ENCODE data around the gene CLIP3. TPM values are rescaled to one million over a fixed set of nuclear protein-coding genes. Genes with fewer than 3 reads are reported as not detected.

The CLIP3 gene
- total and polyA plus RNA-seq, 2 of the 13 experiments (the other 11 are each of a cell fraction or from before 2014, with no cell fraction given): 0.15 to 1.2 TPM

DNA sequence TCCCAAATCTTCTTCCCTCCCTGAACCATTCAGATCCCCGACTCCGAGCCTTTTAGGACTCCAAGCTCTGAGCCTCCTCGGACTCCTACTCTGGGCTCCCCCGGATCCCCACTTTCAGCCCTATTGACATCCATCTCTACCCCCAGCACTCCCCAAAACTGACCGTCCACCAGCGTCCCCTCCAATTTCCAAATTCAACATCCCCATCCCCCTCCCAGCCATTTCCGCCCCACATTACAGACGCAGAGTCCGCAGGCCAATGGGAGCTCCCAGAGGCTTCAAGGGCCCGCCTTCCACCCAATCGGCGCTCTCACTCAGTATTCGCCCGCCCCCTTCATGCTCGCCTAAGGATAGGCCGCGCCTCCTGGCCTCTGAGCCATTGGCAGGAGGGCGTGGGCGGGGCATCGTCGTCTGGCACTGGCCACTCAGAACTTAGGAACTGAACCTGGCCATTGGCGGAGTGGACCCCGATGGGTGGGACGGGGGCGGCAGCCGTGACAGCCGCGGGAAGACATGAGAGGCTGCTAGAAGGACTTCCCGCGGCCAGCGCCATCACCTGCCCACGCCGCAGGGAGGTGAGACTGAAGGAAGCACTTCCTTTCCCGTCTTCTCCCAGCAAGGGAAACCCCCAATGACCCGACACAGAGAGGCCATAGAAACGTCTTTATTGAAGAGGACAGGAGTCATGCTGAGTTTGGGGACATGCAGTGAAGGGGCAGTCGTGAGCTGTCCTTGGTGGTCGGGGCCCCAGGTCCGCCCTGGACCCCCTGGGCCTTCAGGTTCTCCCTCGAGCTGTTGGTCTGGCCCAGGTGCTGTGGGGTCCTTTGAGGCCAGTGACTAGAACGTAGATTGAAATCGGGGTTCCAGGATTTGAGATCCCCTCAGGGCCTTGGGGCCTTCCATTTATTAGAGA, 18.4 kb downstream of the CLIP3 start, which contains the start of gene ALKBH6 (continued):
- TF ChIP-seq SRSF1 (optimal IDR thresholded peaks at IDR 0.05; ENCODE audit: low read depth, low read length) (peak; percentile 50), POLR2G (IDR thresholded peaks at IDR 0.05; ENCODE audit: low read depth, low read length) (peak; percentile 67; the same call in 1 of the 2 replicates), ASH2L (IDR thresholded peaks at IDR 0.05; ENCODE audit: insufficient read length, low read depth, low read length) (no peak), PRMT3 (CRISPR knock-in tag; IDR thresholded peaks at IDR 0.05; ENCODE audit: borderline replicate concordance, low read depth) (no peak), ZNF816 (CRISPR knock-in tag; IDR thresholded peaks at IDR 0.05; ENCODE audit: borderline replicate concordance) (no peak), MAF1 (CRISPR knock-in tag; IDR thresholded peaks at IDR 0.05; ENCODE audit: borderline replicate concordance) (no peak), HCFC1 (IDR thresholded peaks at IDR 0.05; ENCODE audit: low read depth, low read length) (no peak; the same call in 1 of the 2 replicates), HOXD1 (CRISPR knock-in tag; IDR thresholded peaks at IDR 0.05) (no peak), ZZZ3 (CRISPR knock-in tag; IDR thresholded peaks at IDR 0.05; ENCODE audit: borderline replicate concordance) (no peak), FOXK1 (CRISPR knock-in tag; IDR thresholded peaks at IDR 0.05; ENCODE audit: borderline replicate concordance, low read depth) (no peak), ZNF235 (CRISPR knock-in tag; IDR thresholded peaks at IDR 0.05; ENCODE audit: borderline replicate concordance) (no peak), ZNF24 (IDR thresholded peaks at IDR 0.05) (no peak), SRSF9 (IDR thresholded peaks at IDR 0.05; ENCODE audit: borderline replicate concordance, insufficient read depth, low read depth, low read length, poor library complexity, severe bottlenecking) (no peak), ZNF230 (CRISPR knock-in tag; IDR thresholded peaks at IDR 0.05) (no peak), ZNF234 (CRISPR knock-in tag; conservative IDR thresholded peaks at IDR 0.05) (no peak)
- TF ChIP-seq, protein P1, sequence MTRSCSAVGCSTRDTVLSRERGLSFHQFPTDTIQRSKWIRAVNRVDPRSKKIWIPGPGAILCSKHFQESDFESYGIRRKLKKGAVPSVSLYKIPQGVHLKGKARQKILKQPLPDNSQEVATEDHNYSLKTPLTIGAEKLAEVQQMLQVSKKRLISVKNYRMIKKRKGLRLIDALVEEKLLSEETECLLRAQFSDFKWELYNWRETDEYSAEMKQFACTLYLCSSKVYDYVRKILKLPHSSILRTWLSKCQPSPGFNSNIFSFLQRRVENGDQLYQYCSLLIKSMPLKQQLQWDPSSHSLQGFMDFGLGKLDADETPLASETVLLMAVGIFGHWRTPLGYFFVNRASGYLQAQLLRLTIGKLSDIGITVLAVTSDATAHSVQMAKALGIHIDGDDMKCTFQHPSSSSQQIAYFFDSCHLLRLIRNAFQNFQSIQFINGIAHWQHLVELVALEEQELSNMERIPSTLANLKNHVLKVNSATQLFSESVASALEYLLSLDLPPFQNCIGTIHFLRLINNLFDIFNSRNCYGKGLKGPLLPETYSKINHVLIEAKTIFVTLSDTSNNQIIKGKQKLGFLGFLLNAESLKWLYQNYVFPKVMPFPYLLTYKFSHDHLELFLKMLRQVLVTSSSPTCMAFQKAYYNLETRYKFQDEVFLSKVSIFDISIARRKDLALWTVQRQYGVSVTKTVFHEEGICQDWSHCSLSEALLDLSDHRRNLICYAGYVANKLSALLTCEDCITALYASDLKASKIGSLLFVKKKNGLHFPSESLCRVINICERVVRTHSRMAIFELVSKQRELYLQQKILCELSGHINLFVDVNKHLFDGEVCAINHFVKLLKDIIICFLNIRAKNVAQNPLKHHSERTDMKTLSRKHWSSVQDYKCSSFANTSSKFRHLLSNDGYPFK (CRISPR knock-in tag; IDR thresholded peaks at IDR 0.05; ENCODE audit: borderline replicate concordance): peak; percentile 61; the same call in 1 of the 2 replicates
- TF ChIP-seq, protein P2, sequence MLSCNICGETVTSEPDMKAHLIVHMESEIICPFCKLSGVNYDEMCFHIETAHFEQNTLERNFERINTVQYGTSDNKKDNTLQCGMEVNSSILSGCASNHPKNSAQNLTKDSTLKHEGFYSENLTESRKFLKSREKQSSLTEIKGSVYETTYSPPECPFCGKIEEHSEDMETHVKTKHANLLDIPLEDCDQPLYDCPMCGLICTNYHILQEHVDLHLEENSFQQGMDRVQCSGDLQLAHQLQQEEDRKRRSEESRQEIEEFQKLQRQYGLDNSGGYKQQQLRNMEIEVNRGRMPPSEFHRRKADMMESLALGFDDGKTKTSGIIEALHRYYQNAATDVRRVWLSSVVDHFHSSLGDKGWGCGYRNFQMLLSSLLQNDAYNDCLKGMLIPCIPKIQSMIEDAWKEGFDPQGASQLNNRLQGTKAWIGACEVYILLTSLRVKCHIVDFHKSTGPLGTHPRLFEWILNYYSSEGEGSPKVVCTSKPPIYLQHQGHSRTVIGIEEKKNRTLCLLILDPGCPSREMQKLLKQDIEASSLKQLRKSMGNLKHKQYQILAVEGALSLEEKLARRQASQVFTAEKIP (CRISPR knock-in tag; IDR thresholded peaks at IDR 0.05; ENCODE audit: borderline replicate concordance): no peak
- TF ChIP-seq, protein P3, sequence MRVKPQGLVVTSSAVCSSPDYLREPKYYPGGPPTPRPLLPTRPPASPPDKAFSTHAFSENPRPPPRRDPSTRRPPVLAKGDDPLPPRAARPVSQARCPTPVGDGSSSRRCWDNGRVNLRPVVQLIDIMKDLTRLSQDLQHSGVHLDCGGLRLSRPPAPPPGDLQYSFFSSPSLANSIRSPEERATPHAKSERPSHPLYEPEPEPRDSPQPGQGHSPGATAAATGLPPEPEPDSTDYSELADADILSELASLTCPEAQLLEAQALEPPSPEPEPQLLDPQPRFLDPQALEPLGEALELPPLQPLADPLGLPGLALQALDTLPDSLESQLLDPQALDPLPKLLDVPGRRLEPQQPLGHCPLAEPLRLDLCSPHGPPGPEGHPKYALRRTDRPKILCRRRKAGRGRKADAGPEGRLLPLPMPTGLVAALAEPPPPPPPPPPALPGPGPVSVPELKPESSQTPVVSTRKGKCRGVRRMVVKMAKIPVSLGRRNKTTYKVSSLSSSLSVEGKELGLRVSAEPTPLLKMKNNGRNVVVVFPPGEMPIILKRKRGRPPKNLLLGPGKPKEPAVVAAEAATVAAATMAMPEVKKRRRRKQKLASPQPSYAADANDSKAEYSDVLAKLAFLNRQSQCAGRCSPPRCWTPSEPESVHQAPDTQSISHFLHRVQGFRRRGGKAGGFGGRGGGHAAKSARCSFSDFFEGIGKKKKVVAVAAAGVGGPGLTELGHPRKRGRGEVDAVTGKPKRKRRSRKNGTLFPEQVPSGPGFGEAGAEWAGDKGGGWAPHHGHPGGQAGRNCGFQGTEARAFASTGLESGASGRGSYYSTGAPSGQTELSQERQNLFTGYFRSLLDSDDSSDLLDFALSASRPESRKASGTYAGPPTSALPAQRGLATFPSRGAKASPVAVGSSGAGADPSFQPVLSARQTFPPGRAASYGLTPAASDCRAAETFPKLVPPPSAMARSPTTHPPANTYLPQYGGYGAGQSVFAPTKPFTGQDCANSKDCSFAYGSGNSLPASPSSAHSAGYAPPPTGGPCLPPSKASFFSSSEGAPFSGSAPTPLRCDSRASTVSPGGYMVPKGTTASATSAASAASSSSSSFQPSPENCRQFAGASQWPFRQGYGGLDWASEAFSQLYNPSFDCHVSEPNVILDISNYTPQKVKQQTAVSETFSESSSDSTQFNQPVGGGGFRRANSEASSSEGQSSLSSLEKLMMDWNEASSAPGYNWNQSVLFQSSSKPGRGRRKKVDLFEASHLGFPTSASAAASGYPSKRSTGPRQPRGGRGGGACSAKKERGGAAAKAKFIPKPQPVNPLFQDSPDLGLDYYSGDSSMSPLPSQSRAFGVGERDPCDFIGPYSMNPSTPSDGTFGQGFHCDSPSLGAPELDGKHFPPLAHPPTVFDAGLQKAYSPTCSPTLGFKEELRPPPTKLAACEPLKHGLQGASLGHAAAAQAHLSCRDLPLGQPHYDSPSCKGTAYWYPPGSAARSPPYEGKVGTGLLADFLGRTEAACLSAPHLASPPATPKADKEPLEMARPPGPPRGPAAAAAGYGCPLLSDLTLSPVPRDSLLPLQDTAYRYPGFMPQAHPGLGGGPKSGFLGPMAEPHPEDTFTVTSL (CRISPR knock-in tag; IDR thresholded peaks at IDR 0.05; ENCODE audit: borderline replicate concordance): no peak

All from HepG2 (cell line).